ENCODE data around the gene ARL3. TPM values are rescaled to one million over a fixed set of nuclear protein-coding genes. Genes with fewer than 3 reads are reported as not detected.
"Not testable (repeated sequence)": the region's sequence is repeated elsewhere in the genome, so short reads cannot be mapped to it uniquely, and the experiment has no call there.

ARL3 gene
- total RNA-seq, 1 donor from 2014 or later = 15.4 TPM

DNA sequence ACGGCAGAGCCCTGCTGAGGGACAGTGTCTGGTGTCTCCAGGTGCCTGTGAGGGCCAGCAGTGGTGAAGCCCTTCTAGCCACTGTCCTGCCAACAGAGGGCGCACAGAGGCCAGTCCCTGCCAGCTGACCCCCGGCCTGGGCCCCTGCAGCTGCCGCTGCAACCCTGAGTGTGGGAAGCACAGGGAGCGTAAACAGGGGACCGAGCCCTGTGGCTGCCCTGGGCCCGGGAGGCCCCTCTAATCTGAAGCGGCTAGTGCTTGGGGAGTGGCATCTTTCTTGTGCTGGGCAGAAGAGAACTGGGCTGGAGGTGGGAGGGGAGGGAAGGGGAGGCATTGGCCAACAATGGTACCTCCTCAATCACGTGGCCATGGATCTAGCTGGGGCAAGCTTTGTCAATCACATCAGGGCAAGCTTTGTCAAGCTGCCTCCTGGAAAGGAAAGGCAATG, 35.3 kb downstream of the ARL3 start:
- intact Hi-C loops (cut with DNase I) = loop anchor here (5.0 kb wide), 1 partner anchor 33 kb away; the partner anchor contains the start of genes ARL3 and SFXN2
- peak; percentile 56 for ATAC-seq
- DNase-seq (ENCODE audit: missing footprints) = peak; percentile 86

DNA sequence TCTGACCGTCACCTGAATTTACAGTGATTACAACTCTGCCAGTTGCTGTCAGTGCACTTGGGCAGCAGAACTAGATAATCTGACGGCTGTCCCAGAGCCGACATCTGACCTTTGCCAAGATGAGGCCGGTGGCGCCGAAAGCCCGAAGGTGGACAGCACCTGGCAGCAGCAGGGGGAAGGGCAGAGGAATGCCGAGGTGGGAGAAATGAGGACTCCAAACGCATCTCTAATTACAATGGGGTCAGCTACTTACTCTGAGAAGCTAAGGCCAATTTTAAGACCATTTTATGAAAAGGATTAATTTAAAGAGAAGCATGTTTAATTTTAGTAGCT, 36.2 kb downstream of the ARL3 start:
- DNase-seq (ENCODE audit: missing footprints) (no peak), ATAC-seq (no peak)
- intact Hi-C loops (cut with DNase I) = loop anchor here (5.0 kb wide), 1 partner anchor 34 kb away; the partner anchor contains the start of genes ARL3 and SFXN2

DNA sequence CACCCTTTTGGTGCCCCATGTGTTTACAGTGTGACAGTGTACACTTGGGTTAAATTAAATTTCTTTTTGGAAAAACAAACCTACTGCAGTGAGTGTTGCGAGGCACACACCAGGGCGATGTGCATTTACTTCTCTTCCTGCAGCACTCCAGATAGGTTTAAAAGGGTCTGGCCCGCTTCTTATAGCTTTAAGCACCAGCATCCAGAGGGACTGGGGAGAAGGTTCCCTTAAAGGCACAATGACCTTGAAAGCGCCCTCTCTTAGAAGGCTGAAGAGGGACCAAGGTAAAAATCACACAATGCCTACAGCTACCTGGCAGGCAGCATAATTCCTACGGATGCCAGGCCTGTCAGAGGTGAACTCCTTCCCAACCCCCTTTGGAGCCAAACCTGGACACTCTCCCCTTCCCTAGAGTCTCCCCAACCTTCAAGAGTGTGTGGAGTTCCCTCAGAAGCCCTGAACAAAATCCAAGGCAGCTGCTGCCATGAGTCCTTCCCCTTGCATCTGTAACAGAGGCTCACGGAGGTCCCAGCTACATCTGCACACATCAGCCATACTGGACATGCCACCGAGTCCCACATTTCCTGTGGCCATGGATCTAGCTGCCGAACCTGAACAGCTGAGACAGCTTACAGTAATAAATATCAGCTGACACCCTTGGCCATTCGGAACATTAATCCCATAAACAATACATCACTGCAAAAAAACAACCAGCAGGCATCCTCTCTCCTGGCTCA, 36.7 kb downstream of the ARL3 start:
- DNase-seq (ENCODE audit: missing footprints) (no peak), ATAC-seq (no peak)
- intact Hi-C loops (cut with DNase I) = loop anchor here (5.0 kb wide), 1 partner anchor 35 kb away; the partner anchor contains the start of genes ARL3 and SFXN2

DNA sequence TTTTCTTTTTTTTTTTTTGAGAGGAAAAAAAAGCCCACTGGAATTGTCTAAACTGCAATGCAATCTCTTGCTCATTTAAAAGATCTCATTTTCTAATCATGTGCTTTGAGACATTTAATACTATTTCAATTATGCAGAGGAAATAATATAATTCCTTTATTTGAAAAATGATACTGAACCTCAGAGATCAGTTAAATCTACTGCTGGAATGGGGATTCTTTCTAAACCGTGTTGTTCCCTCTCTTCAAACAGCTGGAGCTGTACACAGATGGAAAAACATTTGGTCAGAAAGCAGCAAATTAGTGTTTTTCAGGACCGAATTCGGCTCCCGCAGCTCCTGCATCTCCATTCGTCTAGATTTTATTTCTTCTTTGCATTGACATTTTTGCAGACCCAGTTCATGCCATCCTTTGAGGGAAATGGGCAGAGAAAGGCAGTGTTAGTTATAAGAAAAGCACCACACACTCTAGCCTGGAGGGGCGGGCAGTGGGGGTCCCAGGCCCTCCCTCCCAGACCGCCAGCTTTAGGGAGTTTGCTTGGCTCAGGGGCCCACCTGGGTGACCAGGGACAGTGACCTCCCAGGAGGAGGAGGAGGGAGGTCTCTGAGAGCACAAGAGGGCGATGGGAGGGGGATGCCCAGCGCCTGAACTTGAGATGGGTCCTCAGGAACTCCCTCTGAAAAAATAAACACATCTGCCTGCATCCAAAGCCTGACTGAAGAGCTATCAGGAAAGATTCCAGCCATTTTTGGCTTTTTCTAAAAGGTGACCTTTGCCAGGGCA, 37.5 kb downstream of the ARL3 start:
- intact Hi-C loops (cut with DNase I) = loop anchor here (5.0 kb wide), 1 partner anchor 36 kb away; the partner anchor contains the start of genes ARL3 and SFXN2
- DNase-seq (ENCODE audit: missing footprints) (no peak), ATAC-seq (no peak)

DNA sequence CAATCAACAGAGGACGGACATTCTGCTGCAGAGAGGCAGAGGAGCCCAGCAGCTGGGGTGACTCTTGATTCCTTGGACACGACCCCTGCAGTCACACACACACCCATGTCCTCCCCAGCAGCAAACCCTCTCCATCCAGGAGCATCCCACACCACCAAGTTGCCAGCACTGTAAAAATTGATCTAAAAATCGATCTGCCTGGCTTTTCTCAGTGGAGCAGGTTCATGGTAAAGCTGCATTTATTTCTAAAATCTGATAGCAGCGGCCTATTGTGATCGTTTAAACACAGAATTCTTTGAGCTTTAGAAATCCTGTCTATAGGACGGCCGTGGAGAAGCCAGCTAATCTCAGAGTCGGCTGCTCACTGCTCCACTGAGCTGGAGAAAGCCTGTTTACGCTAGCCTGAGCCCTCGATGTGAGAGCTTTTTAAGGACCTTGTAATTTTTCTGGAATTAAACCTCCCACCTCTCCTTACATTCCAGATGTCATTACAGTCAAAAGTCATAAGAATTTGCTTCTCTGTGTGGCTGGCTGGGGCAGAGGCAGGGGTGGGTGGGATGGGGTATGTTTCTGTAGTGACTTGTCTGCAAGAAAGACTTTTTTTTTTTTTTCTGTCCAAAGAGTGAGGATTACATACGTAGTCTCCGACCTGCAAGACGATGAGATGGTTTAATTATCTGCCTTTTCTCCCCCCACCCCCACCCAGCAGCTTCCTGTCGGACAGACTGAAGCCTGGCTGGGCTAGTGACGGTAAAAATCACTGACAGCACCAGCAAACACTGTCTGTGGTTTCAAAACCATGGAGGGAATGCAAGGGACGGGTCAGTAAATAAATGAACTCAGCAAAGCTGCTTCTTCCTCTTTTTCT, 38.3 kb downstream of the ARL3 start:
- DNase-seq (ENCODE audit: missing footprints) (no peak), ATAC-seq (no peak)
- intact Hi-C loops (cut with DNase I) = loop anchor here (5.0 kb wide), 1 partner anchor 36 kb away; the partner anchor contains the start of genes ARL3 and SFXN2

DNA sequence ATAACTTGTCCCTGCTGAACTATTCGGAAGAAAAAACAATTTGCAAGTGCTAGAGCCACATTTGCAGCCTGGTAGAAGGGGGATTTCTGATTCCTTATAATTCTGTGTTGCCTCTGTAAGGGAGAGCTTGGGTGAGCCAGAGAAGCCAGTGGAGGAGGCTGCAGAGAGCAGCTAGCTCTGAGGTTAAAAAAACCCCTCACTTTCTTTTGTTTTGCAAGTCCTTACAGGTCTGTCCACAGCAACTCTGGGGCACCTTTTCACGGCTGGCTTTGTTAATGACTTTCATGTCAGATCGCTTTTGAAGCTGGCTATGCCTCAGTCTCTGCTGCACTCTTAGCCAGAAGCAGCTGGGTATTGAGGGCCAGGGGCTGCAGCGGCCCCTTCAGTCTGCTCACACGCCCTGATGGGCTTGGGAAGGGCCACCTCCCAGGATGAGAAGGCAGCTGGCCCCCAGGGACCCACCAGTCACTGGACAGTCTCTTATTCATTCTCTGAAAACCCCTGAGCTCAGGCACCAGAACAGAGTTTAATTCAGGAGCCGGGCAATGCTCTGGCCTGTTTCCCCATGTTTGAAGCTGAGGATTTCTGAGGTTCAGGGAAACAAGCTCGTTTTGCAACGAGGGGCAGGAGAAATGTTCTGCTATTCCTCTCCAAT, 39.1 kb downstream of the ARL3 start:
- intact Hi-C loops (cut with DNase I) = loop anchor here (5.0 kb wide), 1 partner anchor 37 kb away; the partner anchor contains the start of genes ARL3 and SFXN2
- no peak for ATAC-seq
- no peak for DNase-seq (ENCODE audit: missing footprints)

DNA sequence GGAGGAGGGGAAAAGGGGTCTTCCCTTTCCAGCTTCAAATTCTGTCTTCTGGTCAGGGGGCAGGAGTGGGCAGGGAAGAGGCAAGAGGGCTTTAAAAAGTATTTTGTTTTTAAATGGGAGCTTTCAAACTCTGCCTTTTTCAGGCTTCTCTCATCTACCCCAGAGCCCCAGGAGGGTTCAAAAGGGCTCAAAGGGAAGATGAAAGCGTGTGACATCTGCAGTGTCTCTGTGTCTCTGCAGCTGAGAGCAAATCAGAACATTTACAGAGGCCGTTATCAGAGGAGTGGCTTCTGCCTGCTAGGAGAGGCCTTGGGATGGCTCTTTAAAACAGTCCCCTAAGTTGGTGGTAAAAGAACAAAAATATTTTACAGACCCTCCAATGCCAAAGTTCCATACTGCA, 39.6 kb downstream of the ARL3 start:
- DNase-seq (ENCODE audit: missing footprints) (no peak), ATAC-seq (no peak)
- intact Hi-C loops (cut with DNase I) = no loop called here

DNA sequence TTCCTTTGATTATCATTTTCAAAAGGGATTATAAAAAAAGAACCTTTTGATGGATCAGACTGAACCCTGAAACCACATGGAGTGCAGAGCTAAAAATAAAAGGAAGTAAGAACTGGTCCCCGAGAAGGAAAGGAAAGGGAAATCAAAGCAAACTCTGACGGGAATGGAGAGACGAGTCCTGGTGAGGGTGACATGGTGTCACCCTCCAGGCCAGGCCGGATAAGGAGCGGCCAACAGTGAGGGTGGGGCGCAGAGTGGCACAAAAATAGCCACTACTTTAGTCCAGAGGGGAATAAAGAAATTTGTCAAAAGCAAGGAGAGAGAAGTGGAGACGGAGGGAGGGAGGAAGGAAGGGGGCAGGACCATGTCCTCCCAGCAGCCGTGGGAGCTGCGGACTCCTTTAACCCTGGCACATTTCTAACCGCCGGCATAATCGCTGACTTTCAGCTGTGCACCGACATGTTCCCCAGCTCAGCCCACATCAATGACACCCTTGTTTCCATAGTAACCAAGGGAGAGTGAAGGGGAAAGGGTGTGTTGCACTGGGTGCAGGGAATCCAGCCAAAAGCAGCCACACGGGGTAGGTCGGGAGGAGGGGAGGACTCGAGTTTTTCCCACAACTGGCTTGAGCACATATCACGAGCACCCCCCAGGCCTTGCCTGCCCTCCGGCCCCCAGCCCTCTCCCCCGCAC, 40.2 kb downstream of the ARL3 start:
- DNase-seq (ENCODE audit: missing footprints) = peak; percentile 81
- intact Hi-C loops (cut with DNase I) = no loop called here
- peak; percentile 66 for ATAC-seq

DNA sequence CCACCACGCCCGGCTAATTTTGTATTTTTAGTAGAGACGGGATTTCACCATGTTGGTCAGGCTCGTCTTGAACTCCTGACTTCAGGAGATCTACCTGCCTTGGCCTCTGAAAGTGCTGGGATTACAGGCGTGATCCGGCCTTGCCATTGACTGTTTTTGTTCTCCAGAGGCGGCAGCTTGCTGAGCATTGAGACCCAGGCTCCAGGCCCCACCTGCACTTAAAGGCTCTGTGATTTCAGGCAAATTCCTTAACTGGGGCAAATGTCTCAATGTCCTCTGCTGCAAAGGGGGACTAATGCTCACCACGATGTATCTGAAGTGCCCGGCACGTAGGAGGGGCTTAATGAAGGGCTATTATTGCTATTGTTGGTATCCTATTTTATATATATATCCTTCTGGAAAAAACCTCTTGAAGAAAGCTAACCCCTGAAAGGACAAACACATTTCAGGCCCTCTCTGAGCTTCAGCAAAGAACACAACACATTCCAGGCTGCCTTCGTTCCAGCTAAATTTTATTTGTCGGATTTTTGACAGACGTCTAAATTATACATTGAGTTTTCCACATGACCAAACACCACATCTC, 40.9 kb downstream of the ARL3 start:
- ATAC-seq = no peak
- DNase-seq (ENCODE audit: missing footprints) = no peak
- intact Hi-C loops (cut with DNase I) = no loop called here

DNA sequence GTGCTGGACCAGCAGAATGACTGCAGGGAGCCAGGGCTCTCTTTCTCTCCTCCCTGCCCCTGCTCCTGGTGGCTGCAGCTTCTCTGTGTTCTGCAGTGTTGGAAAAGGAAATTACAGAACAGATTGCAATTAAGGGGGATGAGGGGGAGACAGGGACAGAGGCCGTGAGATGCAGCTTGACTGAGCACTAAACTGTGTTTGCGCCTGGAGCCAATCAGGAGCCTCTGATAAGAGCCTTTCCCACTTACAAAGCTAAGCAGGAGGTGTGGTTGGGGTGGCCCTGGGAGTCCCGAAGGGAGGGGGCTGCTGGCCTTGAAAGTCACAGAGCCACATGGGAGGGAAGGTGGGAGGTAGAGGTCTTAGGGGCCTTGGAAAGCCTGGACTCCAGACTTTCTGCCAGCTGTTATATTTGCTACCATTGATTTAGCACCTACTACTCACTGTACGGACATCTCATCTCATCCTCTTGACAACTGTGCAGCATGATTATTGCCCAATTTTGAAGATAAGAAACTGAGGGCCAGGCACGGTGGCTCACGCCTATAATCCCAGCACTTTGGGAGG, 43.2 kb downstream of the ARL3 start:
- no peak for DNase-seq (ENCODE audit: missing footprints)
- no peak for ATAC-seq
- intact Hi-C loops (cut with DNase I) = no loop called here

DNA sequence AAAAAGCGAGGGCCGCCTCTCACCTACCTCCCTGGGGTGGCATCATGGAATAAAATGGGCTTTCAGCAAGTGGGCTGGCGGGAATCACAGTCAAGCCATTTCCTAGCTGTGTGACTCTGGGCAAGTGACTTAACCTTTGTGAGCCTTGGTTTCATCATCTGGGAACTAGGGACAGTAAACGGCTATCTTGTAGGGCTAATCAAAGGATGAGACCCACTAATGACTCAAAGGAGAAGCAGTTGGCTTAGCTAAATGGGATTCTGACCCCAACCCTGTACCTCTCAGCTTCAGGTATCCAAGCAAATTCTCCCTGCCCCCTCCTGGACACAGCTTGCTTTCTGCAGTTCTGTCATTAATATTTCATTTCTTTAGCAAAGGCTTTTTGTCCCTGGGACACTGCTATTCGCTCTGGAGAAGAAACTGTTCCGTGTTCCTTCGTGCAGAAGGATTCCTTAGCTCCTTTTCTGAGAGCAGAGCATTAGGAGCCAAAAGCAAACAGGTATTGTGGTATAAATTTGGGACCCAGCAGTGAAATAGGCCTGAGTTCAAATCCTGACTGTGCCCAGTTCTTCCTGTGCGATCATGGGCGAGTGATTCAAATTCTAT, 44.0 kb downstream of the ARL3 start:
- no peak for DNase-seq (ENCODE audit: missing footprints)
- no peak for ATAC-seq
- intact Hi-C loops (cut with DNase I) = no loop called here

DNA sequence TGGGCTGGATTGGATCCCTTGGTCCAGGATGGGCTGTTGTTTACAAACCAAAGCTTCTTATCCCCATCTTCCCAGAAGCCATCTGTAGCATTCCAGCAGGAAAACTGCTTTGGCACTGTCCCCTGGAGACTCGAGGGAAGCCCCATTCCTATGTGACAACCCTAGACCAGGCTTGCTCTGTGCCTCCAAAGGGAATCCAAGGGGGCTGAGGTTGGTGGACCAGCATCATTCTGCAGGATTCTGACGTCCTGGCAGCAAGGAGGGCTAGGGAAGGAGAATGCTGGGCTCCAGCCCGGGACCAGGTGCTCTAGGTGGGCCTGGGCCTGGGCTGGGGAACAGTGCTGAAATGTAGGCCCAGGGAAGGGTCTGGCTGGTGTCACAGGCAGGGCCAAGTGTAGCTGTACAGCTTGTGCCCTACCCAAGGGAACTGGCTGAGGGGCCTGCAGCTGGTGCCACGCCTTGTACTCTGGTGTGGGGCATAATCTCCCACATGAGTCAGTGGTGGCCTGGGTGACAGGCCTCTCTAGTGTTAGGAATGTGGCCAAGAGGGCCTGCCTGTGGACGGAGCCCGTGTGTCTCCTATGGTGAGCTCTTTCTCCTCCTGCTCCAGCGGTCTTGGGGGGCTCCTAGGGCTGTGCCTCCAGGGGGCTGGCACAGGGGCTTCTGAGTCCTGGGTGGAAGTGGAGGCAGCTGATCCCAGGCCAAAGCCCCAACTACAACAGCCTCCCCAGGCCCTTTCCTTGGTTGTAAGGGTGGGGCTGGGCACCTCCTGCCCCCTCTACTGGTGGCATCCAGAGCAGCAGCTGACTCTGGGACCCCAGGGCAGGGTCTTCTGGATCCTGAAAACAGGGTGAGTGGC, 44.8 kb downstream of the ARL3 start:
- intact Hi-C loops (cut with DNase I) = no loop called here
- DNase-seq (ENCODE audit: missing footprints) = no peak
- peak; percentile 81 for ATAC-seq

DNA sequence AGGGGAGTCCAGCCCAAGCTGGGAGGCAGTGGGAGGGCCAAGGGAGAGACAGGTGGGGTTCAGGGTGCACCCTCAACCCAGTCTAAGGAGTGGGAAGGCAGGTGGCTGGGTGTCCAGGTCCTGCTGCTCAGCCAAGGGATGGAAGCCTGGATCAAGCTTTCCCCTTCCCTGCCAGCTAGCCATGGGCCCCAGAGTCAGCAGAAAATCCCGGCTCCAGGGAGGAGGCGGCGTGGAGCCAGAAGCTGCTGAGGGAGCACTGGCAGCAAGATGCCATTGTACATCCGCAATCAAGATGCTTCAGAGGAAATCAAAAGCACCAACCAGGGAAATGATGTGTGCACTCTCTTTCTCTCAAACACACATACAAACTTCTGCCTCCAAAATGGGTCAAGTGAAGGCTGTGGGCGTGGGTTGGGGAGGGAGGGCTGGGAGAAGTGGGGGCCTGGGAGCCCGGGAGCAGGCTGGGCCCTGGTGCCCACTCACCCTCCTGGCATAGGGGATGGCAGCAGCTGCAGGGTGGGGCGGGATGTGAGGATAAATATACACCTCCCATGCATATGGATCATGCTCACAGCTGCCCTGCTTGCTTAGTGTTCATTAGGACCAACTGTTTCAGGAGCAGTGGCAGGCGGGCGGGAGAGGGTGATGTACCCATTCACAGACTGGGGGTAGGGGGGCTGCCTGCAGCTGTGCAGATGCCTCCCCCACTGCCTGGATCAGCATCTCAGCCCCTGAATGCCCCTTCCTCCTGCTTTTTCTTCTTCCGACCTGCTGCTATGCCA, 45.7 kb downstream of the ARL3 start:
- DNase-seq (ENCODE audit: missing footprints) = peak; percentile 54
- intact Hi-C loops (cut with DNase I) = no loop called here

DNA sequence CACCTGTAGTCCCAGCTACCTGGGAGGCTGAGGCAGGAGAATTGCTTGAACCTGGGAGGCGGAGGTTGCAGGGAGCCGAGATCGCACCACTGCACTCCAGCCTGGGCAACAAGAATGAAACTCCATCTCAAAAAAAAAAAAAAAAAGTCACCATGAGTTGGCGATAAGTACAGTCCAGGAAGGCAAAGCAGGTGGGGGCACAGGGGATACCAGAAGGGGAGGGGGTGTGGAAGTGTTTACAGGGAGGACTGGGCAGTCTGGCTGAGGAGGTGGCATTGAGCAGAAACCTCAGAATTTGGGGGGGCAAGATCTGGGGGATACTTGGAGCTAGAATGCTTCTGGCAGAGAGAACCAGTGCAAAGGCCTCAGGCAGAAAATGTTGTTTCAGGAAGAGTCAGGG, 46.8 kb downstream of the ARL3 start:
- intact Hi-C loops (cut with DNase I); ATAC-seq; DNase-seq (ENCODE audit: missing footprints): not testable (repeated sequence)

More for the DNA sequence above, 45.7 kb downstream of the ARL3 start:
- ATAC-seq = no peak

DNA sequence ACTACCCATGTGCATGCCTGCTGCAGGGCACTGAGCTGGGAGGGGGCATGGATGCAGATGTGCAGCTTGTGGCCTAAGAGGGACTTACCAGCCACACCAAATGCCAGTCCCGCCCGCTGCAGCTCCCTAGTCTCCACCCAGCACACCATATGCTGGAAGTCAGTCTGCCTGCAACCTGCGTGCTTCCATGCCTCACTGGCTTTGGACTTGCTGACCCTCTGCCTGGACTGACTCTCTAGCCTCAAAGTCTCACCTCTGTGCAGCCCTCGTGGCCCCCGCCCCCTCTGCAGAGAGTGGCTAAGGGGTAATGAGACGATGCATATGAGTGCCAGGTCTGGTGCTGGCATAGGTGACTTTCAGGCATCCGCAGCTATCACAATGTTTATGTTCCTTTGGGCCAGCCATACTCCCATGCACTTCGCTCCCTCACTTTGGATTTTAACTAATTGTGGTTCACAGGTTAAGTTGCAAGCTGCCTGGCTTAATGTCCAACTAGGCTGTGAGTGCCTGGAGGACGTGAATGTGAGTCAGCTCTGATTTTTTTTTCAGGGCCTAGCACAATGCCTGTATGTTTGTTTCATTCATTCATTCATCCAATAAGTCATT, 48.2 kb downstream of the ARL3 start:
- ATAC-seq = no peak
- no peak for DNase-seq (ENCODE audit: missing footprints)
- intact Hi-C loops (cut with DNase I) = no loop called here
